GM18519 (cell line): ENCODE results near the gene NPY.
A peak's percentile ranks its signal among the peaks of the same experiment; 100 is the strongest.
"Not testable (repeated sequence)": the region's sequence is repeated elsewhere in the genome, so short reads cannot be mapped to it uniquely, and the experiment has no call there.

Experiments used
- ATAC-seq: cut with Tn5 transposase; IDR thresholded peaks from one replicate; pipeline ENCODE4 v1.9.1; 2021; ENCODE audit warnings: mild to moderate bottlenecking, moderate library complexity; ENCODE audit not compliant: unreplicated experiment, low FRiP score

Gene NPY

DNA sequence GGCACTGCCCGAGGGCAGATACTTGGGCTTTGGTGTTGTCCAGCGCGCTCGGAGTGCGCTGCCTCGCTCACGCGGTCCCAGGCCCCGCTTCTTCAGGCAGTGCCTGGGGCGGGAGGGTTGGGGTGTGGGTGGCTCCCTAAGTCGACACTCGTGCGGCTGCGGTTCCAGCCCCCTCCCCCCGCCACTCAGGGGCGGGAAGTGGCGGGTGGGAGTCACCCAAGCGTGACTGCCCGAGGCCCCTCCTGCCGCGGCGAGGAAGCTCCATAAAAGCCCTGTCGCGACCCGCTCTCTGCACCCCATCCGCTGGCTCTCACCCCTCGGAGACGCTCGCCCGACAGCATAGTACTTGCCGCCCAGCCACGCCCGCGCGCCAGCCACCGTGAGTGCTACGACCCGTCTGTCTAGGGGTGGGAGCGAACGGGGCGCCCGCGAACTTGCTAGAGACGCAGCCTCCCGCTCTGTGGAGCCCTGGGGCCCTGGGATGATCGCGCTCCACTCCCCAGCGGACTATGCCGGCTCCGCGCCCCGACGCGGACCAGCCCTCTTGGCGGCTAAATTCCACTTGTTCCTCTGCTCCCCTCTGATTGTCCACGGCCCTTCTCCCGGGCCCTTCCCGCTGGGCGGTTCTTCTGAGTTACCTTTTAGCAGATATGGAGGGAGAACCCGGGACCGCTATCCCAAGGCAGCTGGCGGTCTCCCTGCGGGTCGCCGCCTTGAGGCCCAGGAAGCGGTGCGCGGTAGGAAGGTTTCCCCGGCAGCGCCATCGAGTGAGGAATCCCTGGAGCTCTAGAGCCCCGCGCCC is at the start of gene NPY:
Gene NPY, plus strand, starts transcription at position 294 of the 802 bp plus-strand sequence. CDS start 1,051 bp downstream, outside the sequence.
- no peak for ATAC-seq

DNA sequence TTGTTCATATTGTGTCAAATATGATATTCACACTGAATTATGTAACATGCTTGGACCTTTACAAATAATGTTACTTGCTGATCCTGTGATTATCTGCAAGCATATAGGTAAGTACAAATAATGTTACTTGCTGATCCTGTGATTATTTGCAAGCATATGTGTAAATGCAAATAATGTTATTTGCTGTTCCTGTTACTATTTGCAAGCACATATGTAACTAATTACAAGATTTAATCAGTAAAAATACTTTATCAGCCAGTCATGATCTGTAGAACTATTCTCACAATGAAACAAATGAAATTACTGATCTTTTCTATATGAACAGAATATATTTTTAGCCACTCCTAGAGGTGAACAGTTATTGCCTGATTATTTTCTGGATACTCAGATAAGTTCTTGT is 44.7 kb upstream of the NPY start:
- no peak for ATAC-seq

DNA sequence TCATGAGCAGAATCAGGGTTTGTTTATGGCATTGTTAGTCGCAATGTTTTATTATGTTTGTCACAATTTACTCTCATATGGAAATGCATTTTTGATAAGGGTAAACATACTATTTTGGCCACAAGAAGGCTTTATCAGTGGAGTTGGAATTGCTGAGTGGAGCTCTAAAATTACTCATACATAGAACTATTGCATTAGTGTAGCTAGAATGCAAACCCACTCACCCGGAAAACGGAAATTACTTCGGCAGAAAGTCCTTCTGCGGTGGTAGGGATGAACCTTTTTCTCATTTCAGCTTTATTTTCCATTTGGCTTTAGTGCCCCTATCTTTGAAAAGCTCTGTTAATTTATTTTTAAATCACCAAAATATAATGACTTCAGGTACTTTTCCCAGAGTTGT is 42.8 kb upstream of the NPY start:
- ATAC-seq: no peak

DNA sequence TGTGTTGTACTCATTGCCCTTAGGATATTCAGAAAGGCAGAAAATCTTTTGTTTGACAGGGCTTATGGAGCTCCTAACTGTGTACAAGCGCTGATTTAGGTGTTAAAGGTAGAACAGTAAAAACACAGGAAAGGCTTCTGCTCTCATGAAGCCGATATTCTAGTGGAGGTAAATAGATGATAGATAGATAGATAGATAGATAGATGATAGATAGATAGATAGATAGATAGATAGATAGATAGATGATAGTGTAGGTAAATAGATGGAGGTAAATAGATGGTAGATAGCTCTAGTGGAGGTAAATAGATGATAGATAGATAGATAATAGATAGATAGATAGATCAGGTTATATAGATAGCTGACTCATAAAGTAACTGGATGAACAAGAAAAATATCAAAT is 39.4 kb upstream of the NPY start:
- ATAC-seq: no peak

DNA sequence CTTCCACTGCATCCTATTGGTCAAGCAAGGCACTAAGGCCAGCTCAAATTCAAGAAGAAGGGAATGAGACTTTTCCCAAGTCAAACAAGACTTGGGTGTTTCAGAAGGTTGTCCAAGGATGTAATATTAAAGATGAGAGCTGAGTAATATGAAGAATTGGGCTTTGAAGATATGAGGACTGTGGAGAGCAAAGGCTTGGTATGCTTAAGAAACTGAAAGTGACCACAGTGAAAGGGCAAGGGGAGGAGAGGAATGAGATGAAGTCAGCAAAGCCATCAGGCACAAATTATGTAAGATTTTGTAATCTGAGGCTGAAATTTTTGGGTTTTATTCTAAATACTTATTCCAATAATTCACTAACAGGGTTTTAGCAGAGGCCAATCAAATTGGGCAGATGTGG is 38.6 kb upstream of the NPY start:
- ATAC-seq: peak; percentile 69

DNA sequence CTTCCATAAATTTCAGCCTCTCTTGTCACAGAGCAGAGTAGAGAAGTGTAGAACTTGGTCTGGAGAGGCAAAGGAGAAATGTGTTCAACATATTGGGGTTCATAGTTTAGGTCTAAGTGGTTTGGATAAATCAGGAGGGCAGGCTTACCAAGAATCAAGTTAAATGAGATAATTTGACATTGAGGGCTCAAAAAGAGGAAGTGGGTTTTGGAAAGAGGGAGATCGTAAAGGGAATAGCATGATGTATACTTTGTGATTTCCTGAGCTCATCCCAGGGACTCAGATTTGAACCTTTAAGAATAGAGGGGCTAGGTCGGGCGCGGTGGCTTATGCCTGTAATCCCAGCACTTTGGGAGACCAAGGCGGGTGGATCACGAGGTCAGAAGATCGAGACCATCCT is 34.7 kb upstream of the NPY start:
- no peak for ATAC-seq

DNA sequence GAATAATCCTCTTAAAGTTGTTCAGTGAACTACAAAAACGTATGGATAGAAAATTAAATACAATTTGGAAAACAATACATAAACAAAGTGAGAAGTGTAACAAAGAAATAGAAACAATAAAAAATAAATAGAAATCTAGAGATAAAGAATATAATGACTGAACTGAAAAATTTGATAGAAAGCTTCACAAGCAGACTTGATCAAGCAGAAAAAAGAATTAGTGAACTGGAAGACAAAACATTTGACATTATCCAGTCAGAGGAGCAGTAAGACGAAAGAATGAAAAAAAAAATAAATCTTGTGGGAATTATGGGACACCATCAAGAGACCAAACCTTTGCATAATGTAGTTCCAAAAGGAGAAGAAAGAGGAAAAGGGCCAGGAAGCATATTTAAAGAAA is 32.4 kb upstream of the NPY start:
- ATAC-seq: no peak

DNA sequence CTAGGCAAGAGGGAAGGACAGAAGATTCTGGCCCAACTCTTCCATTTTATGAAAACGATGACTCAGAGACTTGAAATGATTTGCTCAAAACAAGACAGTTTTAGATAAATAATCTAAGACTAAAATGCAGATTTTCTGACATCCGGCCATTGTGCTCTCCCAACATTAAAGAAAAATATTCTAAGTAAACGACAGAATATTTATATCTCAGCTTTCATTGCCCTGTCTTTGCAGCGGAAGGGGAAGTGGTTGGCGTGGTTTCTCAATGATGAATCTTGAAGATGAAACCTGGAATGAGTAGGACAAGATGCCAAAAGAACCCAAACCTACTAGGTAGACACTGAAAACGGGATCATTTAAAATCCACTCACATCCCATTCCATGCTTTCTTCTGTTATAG is 28.9 kb upstream of the NPY start:
- no peak for ATAC-seq

DNA sequence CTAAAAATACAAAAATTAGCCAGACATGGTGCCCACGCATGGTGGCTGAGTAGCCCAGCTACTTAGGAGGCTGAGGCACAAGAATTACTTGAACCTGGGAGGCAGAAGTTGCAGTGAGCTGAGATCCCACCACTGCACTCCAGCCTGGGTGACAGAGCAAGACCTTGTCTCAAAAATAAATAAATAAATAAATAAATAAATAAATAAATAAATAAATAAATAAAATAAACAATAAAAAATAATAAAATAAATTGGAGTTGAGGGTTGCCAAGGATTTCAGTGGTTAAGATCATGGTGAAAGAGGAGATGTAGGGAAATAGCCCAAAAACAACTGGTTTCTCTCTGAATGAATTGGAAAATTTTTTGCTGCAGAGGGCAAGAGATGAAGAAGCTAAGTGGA is 25.7 kb upstream of the NPY start:
- not testable (repeated sequence) for ATAC-seq

DNA sequence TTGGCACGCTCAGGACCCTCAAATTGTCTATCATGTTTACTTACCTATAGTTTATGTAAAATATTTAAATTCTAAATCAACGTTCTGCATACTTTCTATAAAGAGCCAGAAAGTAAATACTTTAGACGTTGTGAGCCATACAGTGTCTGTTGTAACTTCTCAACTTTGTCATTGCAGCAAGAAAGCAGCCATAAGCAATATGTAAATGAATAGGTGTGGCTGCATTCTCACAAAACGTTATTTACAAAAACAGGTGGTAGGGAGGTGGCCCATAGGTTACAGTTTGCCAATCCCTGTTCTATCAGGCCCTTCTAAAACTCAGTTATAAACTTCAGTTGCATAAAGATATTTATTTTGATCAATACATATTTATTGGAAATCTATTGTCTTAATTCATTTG is 12.1 kb upstream of the NPY start:
- no peak for ATAC-seq

DNA sequence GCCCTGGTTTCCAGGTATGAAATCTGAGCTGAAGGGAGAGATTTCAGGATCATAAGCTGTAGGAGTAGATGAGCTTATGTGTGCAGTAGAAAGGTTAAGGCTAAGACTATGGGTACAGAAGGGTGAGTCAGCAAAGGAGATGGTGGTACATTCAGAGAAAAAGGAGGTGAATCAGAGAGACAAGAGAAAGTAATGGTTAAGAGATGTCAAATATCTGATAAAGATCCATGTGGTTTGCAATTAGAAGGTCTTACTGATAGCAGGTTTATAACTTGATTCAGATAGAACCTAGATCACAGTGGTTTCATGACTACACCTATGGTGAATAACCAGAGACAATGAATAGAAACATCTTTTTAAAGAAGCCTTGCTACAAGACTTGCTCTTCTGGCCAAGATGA is 4.5 kb upstream of the NPY start:
- no peak for ATAC-seq

DNA sequence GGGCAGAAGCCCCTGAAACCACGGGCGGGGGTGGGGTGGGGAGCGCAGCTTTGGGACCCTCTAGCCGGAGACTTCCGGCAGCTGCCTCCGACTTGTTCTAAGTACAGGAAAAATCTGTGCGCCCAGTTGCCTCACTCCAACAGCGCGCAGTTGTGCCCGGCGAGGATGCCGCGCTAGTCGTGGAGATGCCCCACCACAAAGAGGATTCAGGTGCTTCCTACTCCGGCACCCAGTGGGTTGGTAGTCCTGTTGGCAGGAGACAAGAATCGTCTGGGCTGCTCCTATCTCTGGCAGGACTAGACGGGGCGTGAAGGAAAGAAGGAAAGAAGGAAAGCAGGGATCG is 465 bp upstream of the NPY start:
- no peak for ATAC-seq

DNA sequence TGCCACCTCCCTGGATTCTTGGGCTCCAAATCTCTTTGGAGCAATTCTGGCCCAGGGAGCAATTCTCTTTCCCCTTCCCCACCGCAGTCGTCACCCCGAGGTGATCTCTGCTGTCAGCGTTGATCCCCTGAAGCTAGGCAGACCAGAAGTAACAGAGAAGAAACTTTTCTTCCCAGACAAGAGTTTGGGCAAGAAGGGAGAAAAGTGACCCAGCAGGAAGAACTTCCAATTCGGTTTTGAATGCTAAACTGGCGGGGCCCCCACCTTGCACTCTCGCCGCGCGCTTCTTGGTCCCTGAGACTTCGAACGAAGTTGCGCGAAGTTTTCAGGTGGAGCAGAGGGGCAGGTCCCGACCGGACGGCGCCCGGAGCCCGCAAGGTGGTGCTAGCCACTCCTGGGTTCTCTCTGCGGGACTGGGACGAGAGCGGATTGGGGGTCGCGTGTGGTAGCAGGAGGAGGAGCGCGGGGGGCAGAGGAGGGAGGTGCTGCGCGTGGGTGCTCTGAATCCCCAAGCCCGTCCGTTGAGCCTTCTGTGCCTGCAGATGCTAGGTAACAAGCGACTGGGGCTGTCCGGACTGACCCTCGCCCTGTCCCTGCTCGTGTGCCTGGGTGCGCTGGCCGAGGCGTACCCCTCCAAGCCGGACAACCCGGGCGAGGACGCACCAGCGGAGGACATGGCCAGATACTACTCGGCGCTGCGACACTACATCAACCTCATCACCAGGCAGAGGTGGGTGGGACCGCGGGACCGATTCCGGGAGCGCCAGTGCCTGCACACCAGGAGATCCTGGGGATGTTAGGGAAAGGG is 913 bp downstream of the NPY start:
- ATAC-seq: no peak

DNA sequence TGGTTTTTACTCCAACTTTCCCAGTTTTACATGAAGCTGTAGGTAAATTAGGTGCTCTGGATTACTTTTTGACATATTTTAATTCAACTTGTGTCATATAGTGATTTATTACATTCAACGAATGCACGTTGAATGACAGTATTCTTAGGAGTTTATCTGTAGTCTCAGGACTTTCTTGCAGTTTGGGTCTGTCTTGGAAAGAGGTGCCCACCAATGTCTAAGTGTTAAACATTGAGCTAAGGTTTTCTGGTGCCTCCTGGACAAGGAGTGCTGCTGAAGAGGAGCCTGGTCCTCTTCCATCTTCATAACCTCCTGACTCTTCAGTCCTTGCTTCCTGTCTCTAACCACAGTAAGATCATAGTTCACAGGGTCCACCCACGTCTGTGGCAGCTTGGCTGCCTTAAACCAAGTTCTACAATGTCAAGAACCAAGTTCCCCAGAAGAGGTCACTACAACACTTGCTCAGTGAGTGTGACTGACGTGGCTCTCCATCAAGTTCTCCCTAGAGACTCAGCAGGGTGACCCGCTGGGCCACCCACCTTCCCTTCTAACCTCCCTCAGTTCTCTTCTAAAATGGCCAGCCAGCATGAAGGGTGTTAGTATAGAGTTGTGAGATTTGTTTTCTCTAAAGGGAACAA is 6.1 kb downstream of the NPY start:
- ATAC-seq: peak; percentile 95

DNA sequence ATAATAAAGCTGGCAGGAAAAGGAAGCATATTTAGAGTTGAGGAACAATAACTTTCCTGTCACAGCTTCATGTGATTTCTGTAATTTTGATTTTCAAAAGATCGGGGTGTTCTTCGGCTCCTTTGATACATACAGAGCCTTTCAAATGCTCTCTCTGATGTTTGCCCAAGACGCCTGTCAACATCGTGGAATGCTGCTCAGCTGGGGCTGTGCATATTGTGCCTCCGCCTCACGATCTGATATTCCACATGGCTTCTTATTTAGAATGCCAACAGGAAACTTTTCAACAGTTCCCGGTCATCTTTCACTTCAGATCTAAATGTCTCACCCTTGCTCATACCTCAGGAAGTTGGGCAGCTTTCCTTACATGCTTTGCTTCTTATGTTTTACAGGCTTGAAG is 7.3 kb downstream of the NPY start:
- no peak for ATAC-seq

DNA sequence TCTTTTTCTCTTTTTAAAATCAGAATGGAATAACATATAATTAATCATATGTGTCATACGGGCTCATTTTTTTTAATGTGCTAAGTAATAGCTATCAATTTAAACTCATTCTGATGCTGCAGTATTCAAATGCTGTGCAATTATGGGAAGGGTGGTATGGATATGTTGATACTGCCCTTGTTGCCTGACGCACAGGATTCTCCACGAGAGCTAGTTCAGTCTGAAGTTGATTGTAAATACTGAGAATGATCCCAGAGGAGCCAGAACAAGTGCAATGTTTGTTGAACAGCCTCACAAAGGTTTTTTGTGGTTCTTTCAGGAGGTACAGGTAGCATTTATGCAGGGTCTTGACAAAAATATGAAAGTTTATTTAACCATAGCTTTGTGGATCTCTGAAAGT is 13.4 kb downstream of the NPY start:
- ATAC-seq: no peak

DNA sequence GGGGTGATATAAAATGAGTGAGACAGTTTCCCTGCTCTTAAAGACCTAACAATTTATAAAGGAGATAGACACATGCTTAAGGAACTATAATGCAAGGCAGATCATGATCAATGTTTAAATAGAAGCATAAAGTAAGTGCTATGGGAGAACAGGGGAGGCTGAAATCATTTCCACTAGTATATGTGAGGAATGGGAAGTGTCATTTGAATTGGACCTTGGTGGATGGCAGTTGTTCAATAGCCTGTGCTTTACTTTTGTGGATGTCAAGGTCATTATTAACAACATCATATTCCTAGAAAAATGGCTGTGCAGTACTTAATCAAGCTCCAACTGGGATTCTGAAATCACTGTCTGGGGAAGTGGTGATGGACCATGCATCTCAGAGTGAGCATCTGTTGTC is 14.7 kb downstream of the NPY start:
- no peak for ATAC-seq

DNA sequence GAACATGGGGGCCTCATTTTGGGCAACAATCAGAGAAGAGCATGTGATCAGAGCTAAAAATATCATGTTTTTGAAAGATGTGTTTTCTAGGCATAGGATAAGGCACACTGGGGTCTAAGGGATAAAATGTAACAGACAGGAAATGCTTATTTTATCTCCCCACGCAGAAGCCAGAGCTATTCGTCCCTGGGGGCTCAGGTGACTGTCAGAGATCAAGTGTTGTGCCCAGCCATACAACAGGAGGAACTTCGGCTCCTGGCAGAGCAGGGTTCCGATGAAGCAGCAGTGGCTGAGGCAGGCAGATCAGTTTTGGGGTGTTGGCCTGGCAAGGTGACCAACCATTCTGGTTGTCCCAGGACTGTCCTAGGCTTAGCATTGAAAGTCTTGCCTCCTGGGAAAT is 15.2 kb downstream of the NPY start:
- ATAC-seq: no peak

DNA sequence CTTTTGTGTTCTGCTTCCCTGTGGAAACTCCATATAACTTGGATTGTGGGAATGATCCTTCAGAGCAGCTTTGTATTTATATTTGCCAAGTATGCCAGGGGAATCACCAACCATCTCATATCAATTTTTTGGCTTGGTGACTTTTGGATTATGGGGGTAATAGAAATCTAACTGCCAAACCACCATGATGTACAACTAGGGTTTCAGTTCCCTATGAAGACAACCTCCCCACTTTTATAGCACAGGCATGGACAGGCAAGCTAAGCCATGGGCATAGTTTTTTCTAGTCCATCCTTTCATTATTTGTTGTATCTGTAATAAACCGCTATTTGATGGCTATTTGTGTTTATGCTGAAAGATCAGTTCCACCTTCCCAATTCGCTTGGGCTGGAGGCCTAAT is 17.7 kb downstream of the NPY start:
- no peak for ATAC-seq

DNA sequence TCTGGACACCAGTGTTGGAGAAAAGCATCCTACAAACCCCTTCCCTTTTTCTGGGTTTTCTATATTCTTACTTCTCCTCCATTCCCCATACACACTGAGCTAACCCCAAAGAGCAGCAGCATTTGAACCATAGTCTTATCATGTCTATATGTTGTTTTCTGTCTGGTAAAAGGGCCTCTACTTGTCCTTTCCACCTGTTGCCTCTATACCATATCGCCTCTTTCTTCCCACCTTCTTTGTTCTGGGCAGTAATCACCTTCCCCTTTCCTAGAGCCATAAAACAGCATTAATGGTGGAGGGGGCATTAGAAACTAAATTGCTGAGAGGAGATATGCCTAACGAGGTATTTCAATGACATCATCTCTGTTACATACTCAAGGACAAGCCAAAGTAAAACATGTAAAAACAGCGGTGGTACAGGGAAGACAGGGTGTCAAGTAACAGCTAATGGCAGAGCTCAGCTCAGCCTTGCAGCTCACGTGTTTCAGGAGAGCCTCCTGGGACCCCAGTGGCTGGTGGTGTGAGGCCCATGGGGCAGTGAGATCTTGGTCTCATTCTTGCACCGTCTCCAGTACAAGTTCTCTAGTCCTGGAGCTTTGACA is 20.6 kb downstream of the NPY start:
- ATAC-seq: no peak

DNA sequence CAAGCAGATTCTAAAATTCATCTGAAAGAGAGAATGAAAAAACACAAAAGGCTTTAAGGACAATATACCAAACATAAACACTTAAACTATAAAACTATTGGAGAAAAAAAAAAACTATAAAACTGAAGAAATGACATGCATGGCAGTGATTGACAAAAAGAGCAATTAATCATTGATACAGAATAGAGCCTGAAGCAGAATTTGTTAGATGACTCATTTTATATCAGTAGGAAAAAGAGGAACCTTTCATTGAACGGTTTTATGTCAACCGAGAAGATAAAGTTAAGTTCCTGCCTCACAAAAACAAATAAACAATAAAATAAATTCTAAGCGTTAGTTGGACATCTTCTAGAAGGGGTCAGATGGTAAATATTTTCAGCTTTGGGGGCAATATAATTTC is 23.3 kb downstream of the NPY start:
- no peak for ATAC-seq
